ENCODE results near the gene C17orf50. TPM values are rescaled to one million over a fixed set of nuclear protein-coding genes. Genes with fewer than 3 reads are reported as not detected.

C17orf50 gene
- total RNA-seq, 1 experiment from 2014 or later = not detected

- POLR2A ChIA-PET = no interaction called here
- Histone ChIP-seq H3K4me3 (replicated peaks in 1 of 2; ENCODE audit: low read depth in 1 of 2, low read length in 2 of 2) (no peak overlapping the region), H2AFZ (ENCODE audit: low read depth, low read length, poor library complexity, severe bottlenecking) (no peak overlapping the region), H3K4me1 (ENCODE audit: control insufficient read depth in 1 of 2, insufficient read depth in 2 of 2, low read length in 2 of 2) (no peaks in the 10 kb centered on the region), H3K36me3 (ENCODE audit: control insufficient read depth in 1 of 2, insufficient read depth in 2 of 2, low read length in 2 of 2) (no peaks in the 10 kb centered on the region), H3K4me2 (ENCODE audit: low read length) (no peak overlapping the region), H3K79me2 (ENCODE audit: insufficient read depth, low read length) (no peaks in the 10 kb centered on the region), H4K20me1 (ENCODE audit: insufficient read depth) (no peaks in the 10 kb centered on the region), H3K27ac (ENCODE audit: low read depth, low read length) (no peak overlapping the region), H3K27me3 (ENCODE audit: insufficient read depth, low read length) (no peaks in the 10 kb centered on the region), H3K9me2 (ENCODE audit: insufficient read depth) (no peaks in the 10 kb centered on the region), H3K9ac (ENCODE audit: low read length) (no peak overlapping the region), H3K9me3 (ENCODE audit: control insufficient read depth in 1 of 2, insufficient read depth in 1 of 2, low read depth in 1 of 2, low read length in 2 of 2) (no peaks in the 10 kb centered on the region)
- no peak for DNase-seq (ENCODE audit: low read depth, low spot score)
- TF ChIP-seq CTCF (IDR thresholded peaks at IDR 0.05 in 2 of 3, conservative IDR thresholded peaks at IDR 0.05 in 1 of 3; ENCODE audit: borderline replicate concordance in 1 of 3, insufficient read depth in 1 of 3, low read depth in 2 of 3, low read length in 2 of 3) (0 out of 6 replicates have a peak, but pooled peaks of 1 of the 3 experiments have one; percentile 4), FOSL1 (IDR thresholded peaks at IDR 0.05; ENCODE audit: low read depth) (no peak)
- intact Hi-C loops (cut with micrococcal nuclease) = loop anchor here (10.0 kb wide), 2 partner anchors 1196 to 1316 kb away; no protein-coding TSS in a partner anchor
- no peak; the same call in 1 of the 2 replicates for ATAC-seq
- RAD21 ChIA-PET (ENCODE audit: low non-redundant PET in 1 of 2, low total read pairs in 2 of 2, uncharacterized antibody in 2 of 2, unreplicated experiment in 2 of 2) = no interaction called here
- BruUV-seq (replicated peaks) = no TSS peak
- CTCF ChIA-PET = no interaction called here
These were observed 19.4 kb upstream of the C17orf50 start for GRCh38 chr17:35740997-35741931.

- H3K9me3 ChIP-seq (ENCODE audit: control insufficient read depth in 1 of 2, insufficient read depth in 1 of 2, low read depth in 1 of 2, low read length in 2 of 2) = no peaks in the 10 kb centered on the region
- ChIA-PET RAD21 (ENCODE audit: low non-redundant PET in 1 of 2, low total read pairs in 2 of 2, uncharacterized antibody in 2 of 2, unreplicated experiment in 2 of 2) (no interaction called here), POLR2A (no interaction called here), CTCF (no interaction called here)
- H3K9ac ChIP-seq (ENCODE audit: low read length) = no peak overlapping the region
- no peaks in the 10 kb centered on the region for H3K79me2 ChIP-seq (ENCODE audit: insufficient read depth, low read length)
- H3K4me3 ChIP-seq (replicated peaks in 1 of 2; ENCODE audit: low read depth in 1 of 2, low read length in 2 of 2) = no peak overlapping the region
- no peak for ATAC-seq
- H3K27me3 ChIP-seq (ENCODE audit: insufficient read depth, low read length) = no peaks in the 10 kb centered on the region
- no peaks in the 10 kb centered on the region for H3K36me3 ChIP-seq (ENCODE audit: control insufficient read depth in 1 of 2, insufficient read depth in 2 of 2, low read length in 2 of 2)
- H4K20me1 ChIP-seq (ENCODE audit: insufficient read depth) = no peaks in the 10 kb centered on the region
- no TSS peak for BruUV-seq (replicated peaks)
- H3K4me1 ChIP-seq (ENCODE audit: control insufficient read depth in 1 of 2, insufficient read depth in 2 of 2, low read length in 2 of 2) = no peaks in the 10 kb centered on the region
- TF ChIP-seq SIN3A (IDR thresholded peaks at IDR 0.05; ENCODE audit: low read depth) = no peak
- DNase-seq (ENCODE audit: low read depth, low spot score) = no peak
- no peak overlapping the region for H3K4me2 ChIP-seq (ENCODE audit: low read length)
- no peaks in the 10 kb centered on the region for H3K9me2 ChIP-seq (ENCODE audit: insufficient read depth)
- no peak overlapping the region for H3K27ac ChIP-seq (ENCODE audit: low read depth, low read length)
- intact Hi-C loops (cut with micrococcal nuclease) = loop anchor here (10.0 kb wide), 2 partner anchors 1198 to 1318 kb away; no protein-coding TSS in a partner anchor
- no peak overlapping the region for H2AFZ ChIP-seq (ENCODE audit: low read depth, low read length, poor library complexity, severe bottlenecking)
These were observed 18.2 kb upstream of the C17orf50 start for GRCh38 chr17:35742496-35742895.

All from HCT116 (cell line).